Suppressor macrophage (primary cell): ENCODE data around the gene UGT1A1.
A peak's percentile ranks its signal among the peaks of the same experiment; 100 is the strongest.
"Not testable (repeated sequence)": the region's sequence is repeated elsewhere in the genome, so short reads cannot be mapped to it uniquely, and the experiment has no call there.

ENCODE experiments used
- DNase-seq, 4 experiments: peaks; one replicate each; pipeline ENCODE4 v3.0.0-alpha.2; 2020 to 2022
- total RNA-seq, 17 experiments: gene quantifications; one replicate each; lab custom pipeline; 2026; ENCODE audit warnings: mixed read lengths in 6 of 17, inconsistent platforms in 3 of 17; lab: John Stamatoyannopoulos, UW

The UGT1A1 gene
- total RNA-seq: 0 to 0.44 (median 0) reads per million in 17 experiments

DNA sequence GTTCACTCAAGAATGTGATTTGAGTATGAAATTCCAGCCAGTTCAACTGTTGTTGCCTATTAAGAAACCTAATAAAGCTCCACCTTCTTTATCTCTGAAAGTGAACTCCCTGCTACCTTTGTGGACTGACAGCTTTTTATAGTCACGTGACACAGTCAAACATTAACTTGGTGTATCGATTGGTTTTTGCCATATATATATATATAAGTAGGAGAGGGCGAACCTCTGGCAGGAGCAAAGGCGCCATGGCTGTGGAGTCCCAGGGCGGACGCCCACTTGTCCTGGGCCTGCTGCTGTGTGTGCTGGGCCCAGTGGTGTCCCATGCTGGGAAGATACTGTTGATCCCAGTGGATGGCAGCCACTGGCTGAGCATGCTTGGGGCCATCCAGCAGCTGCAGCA is at the start of gene UGT1A1:
Gene UGT1A1 (plus strand): TSS at position 228 of the 400 bp plus-strand sequence. CDS start 18 bp downstream, at position 246.
- DNase-seq: no peak

DNA sequence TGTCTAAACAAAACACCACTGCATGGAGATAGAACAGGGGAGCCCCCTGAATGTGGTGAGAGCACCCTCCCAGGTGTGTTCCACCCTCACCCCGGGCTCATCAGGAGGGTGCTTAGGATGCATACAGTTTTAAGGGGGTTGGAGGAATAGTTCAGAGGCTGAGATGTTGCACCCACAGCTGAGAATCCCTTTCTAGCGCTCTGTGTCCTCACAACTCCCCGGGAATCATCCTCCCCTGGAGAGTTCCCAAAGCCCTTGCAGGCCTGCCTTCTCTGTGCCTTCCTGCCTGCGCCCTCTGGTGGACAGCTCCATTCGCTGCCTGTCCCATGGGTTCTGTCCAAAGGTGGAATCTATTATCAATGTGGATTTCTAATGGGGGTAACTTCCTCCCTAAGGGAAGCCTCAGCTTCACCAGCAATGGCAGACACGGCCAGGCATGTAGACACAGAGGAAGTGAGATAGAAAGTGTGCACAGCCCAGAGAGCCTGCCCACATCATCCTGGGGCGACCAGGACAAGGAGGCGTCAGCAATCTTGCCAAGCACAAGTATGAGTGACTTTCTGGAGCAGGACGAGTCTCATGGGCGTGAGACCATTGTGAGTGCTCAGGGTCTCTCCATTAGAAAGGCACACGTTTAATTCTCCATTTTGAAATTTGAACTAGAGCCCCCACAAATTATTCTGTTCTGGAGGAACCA is 48.6 kb upstream of the UGT1A1 start:
- peak; percentile 64 to 87 (median 82) for DNase-seq

DNA sequence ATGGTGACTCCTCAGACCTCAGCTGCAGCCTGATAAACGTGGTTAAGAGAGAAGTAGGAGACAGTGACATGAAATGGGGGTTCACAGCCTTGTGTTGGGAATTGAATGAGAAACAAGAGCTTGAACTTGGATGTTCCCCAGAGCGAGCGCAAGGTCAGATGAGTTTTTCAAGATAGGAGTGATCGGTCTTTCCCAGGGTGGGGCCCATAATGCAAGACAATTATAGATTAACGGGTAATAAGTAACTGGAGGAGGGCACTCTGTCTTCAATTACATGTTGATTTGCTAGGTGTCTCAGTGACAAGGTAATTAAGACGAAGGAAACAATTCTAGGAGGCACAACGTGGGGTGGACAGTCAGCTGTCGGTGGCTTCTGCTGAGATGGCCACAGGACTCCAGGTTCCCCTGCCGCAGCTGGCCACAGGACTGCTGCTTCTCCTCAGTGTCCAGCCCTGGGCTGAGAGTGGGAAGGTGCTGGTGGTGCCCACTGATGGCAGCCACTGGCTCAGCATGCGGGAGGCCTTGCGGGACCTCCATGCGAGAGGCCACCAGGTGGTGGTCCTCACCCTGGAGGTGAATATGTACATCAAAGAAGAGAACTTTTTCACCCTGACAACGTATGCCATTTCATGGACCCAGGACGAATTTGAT is 47.3 kb upstream of the UGT1A1 start, which contains the start of gene UGT1A5:
Gene UGT1A5 (plus strand): TSS at position 297 of the 651 bp plus-strand sequence. CDS start 85 bp downstream, at position 382.
- no peak for DNase-seq

DNA sequence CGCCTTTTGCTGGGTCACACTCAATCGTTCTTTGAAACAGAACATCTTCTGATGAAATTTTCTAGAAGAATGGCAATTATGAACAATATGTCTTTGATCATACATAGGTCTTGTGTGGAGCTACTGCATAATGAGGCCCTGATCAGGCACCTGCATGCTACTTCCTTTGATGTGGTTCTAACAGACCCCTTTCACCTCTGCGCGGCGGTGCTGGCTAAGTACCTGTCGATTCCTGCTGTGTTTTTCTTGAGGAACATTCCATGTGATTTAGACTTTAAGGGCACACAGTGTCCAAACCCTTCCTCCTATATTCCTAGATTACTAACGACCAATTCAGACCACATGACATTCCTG is 46.8 kb upstream of the UGT1A1 start:
- no peak for DNase-seq

DNA sequence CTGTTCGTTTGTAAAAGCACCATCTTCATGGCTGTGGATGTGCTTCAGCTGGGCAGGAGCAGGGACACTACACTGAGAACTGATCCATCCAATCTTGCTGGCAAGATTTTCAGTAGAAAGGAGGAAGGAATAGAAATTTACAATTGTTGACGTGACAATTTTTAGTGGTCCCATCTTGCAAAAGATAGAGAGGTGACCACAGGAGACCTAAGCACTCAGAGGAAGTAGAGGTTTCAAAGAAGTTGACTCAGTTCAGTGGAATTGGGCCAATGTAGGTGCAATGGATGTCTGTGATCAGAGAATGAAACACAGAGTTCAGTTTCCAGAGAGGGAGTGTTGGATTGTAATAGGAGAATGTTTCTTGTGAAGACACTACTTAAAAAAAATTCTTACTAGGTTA is 45.9 kb upstream of the UGT1A1 start:
- DNase-seq: no peak

DNA sequence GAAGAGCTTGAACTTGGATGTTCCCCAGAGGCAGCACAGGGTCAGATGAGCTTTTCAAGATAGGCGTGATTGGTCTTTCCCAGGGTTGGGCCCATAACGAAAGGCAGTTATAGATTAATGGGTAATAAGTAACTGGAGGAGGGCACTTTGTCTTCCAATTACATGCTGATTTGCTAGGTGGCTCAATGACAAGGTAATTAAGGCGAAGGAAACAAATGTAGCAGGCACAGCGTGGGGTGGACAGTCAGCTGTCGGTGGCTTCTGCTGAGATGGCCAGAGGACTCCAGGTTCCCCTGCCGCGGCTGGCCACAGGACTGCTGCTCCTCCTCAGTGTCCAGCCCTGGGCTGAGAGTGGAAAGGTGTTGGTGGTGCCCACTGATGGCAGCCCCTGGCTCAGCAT is 41.5 kb upstream of the UGT1A1 start, which contains the start of gene UGT1A4:
Gene UGT1A4 (plus strand): TSS at position 185 of the 400 bp plus-strand sequence. CDS start 85 bp downstream, at position 270.
- DNase-seq: no peak

DNA sequence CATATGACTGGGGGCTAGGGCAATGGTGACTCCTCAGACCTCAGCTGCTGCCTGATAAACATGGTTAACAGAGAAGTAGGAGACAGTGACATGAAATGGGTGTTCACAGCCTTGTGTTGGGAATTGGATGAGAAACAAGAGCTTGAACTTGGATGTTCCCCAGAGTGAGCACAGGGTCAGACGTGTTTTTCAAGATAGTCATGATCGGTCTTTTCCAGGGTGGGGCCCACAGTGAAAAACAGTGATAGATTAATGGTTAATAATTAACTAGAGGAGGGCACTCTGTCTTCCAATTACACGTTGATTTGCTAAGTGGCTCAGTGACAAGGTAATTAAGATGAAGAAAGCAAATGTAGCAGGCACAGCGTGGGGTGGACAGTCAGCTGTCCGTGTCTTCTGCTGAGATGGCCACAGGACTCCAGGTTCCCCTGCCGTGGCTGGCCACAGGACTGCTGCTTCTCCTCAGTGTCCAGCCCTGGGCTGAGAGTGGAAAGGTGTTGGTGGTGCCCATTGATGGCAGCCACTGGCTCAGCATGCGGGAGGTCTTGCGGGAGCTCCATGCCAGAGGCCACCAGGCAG is 31.3 kb upstream of the UGT1A1 start, which contains the start of gene UGT1A3:
Gene UGT1A3 (plus strand): TSS at position 320 of the 579 bp plus-strand sequence. CDS start 85 bp downstream, at position 405.
- DNase-seq: no peak

DNA sequence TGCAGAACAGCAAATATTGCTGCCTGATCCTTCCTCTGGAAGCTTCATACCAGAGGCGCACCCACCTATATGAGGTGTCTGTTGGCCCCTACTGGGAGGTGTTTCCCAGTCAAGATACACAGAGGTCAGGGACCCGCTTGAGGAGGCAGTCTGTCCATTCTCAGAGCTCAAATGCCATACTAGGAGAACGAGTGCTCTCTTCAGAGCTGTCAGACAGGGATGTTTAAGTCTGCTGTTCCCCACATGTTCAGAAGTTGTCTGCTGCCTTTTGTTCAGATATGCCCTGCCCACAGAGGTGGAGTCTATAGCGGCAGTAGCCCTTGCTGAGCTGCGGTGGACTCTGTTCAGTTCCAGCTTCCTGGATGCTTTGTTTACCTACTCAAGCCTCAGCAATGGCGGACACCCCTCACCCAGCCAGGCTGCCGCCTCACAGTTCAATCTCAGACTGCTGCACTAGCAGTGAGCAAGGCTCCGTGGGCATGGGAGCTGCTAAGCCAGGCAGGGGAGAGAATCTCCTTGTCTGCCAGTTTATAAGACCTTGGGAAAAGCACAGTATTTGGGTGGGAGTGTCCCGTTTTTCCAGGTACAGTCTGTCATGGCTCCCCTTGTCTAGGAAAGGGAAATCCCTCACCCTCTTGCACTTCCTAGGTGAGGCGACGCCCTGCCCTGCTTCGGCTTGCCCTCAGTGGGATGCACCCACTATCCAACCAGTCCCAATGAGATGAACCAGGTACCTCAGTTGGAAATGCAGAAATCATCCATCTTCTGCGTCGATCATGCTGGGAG is 23.0 kb upstream of the UGT1A1 start:
- not testable (repeated sequence) for DNase-seq

DNA sequence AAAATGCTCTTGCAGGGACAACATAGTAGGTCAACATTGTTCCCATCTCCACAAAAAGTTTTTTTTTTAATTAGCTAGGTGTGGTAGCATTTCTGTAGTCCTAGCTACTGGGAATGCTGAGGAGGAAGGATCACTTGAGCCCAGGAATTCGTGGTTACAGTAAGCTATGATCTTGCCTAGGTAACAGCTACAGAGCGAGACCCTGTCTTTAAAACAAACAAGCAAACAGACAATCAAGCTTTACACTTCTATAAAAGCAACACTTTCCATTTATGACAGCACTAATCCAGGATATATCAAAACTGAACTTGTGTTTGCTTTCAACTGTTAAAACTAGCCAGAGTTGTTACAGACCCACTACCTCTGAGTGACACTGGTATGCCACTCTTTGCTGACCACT is 19.2 kb upstream of the UGT1A1 start:
- no peak for DNase-seq

DNA sequence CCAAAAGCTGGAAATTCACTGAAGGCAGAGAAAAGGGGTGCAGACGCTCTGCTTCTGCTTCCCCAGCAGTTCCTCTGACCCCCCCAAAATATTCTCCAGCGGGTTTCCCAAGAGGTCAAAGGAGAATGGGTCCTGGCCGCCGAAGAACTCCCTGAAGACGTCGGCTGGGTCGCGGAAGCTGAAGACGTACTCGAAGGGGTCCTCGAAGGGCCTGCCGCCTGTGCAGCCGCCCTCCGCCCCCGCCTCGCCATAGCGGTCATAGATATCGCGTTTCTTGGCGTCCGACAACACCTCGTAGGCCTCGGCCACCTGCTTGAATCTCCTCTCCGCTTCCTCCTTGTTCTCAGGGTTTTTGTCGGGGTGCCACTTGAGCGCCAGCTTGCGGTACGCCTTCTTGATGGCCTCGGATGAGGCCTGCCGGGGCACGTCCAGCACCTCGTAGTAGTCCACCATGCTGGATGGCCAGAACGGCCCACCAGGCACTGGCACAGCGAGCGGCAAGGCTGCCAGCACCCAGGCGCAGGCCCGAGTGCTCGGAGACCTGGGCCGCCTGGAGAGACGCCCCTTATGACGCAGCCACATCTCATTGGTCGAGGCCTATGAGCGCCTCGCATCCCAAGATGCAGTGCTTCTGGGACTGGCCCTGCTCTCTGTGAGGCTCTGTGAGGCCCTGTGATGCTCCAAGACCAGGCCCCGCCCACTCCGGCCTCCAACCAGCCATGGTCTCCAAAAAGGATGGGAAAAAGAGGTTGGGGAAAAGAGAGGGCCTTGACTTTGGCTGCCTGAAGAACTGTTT is 16.4 kb upstream of the UGT1A1 start:
- DNase-seq: no peak

DNA sequence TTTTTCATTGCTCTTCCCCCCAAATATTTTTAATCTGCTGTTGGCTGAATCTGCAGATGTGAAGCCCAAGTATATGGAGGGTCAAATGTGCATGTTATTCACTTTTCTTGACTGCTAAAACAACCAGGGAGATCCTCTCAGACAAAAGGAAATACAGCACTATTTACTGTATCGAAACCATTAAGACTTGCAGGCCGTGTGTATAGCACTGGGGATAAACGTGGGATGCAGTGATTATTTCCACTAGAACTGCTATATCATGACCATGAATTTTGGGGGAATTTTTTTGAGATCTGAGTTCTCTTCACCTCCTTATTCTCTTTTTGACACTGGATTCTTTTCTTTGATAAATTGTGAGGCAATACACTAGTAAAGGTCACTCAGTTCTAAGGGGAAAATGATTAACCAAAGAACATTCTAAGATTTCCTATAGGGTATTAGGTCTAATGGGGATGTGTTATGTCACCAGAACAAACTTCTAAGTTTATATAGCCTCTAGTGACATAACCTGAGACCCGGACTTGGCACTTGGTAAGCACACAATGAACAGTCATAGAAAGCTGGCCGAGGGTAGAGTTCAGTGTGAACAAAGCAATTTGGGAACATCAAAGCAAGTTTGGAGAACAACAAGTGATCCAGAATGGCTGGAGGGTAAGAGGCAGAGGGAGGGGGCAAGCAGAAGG is 14.9 kb upstream of the UGT1A1 start:
- DNase-seq: no peak

DNA sequence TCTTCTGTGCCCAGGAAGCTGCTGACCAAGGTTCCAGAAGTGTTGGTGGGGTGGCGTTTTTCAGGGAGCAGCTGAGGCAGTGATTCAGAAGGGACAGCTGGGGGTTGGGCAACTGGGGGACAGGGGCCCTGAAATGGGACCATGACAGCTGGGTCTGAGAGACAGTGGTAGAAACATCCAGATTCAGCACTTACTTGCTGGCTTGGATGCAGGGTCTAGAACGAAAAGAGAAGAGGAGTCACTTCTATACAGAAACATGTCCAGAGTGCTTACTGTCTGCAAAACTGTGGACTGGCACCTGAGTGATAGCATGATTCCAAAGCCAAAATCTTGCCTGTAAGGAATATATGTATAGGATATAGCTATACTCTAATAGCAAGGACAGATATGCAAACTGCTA is 14.2 kb upstream of the UGT1A1 start:
- not testable (repeated sequence) for DNase-seq

DNA sequence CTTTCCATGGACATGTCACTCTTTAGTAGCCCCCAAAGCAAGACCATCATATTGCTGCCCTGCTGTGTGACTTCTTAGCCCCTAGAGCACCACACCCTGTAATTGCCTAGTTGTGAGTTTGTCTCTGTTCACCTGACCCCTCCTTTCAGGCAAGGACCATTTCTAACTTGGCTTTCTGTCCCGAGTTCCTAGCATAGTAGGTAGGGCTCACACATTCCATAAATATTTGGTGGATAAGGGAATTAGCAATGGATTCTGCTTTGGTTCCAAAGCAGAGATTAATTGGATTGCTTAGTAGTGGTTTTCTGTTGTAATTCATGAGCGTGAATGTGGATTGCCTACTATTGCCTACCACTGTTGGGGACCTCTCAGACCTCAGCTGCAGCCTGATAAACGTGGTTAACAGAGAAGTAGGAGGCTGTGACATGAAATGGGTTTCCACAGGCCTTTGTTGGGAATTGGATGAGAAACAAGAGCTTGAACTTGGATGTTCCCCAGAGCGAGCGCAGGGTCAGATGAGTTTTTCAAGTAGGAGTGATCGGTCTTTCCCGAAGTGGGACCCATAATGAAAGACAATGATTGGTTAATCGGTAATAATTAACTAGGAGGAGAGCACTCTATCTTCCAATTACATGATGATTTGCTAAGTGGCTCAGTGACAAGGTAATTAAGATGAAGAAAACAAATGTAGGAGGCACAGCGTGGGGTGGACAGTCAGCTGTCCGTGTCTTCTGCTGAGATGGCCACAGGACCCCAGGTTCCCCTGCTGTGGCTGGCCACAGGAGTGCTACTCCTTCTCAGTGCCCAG is 13.4 kb upstream of the UGT1A1 start:
- DNase-seq: no peak

DNA sequence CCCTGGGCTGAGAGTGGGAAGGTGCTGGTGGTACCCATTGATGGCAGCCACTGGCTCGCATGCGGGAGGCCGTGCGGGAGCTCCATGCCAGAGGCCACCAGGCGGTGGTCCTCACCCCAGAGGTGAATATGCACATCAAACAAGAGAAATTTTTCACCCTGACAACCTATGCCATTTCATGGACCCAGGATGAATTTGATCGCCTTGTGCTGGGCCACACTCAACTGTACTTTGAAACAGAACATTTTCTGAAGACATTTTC is 12.9 kb upstream of the UGT1A1 start:
- no peak for DNase-seq

DNA sequence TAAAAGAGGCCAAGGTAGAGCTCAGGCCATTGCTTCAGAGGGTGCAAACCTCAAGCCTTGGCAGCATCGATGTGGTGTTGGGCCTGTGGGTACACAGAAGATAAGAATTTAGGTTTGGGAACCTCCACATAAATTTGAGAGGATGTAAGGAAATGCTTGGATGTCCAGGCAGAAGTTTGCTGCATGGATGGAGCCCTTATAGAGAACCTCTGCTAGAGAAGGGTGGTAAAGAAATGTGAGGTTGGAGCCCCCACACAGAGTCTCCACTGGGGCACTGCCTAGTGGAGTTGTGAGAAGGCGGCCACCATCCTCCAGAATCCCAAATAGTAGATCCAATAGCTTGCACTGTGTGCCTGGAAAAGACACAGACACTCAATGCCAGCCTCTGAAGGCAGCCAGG is 9.4 kb upstream of the UGT1A1 start:
- not testable (repeated sequence) for DNase-seq

DNA sequence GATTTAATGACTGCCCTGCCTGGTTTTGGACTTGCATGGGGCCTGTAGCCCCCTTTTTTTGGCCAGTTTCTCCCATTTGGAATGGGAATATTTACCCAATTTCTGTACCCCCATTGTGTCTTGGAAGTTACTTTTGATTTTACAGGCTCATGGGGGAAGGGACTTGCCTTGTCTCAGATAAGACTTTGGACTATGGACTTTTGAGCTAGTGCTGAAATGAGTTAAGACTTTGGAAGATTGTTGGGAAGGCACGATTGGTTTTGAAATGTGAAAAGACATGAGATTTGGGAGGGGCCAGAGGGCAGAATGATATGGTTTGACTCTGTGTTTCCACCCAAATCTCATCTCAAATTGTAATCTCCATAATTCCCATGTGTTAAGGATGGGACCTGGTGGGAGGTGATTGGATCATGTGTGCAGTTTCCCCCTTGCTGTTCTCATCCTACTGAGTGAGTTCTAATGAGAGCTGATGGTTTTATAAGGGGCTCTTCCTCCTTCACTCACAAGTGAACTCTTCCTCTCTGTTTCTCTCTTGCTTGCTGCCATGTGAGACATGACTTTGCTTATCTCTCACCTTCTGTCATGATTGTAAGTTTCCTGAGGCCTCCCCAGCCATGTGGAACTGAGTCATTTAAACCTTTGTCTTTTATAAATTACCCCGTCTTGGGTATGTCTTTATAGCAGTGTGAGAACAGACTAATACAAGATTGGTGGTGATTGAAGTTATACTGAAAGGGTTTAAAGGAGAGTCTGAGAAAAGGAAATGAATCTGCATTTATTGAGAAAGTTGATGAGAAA is 8.7 kb upstream of the UGT1A1 start:
- DNase-seq: not testable (repeated sequence)

DNA sequence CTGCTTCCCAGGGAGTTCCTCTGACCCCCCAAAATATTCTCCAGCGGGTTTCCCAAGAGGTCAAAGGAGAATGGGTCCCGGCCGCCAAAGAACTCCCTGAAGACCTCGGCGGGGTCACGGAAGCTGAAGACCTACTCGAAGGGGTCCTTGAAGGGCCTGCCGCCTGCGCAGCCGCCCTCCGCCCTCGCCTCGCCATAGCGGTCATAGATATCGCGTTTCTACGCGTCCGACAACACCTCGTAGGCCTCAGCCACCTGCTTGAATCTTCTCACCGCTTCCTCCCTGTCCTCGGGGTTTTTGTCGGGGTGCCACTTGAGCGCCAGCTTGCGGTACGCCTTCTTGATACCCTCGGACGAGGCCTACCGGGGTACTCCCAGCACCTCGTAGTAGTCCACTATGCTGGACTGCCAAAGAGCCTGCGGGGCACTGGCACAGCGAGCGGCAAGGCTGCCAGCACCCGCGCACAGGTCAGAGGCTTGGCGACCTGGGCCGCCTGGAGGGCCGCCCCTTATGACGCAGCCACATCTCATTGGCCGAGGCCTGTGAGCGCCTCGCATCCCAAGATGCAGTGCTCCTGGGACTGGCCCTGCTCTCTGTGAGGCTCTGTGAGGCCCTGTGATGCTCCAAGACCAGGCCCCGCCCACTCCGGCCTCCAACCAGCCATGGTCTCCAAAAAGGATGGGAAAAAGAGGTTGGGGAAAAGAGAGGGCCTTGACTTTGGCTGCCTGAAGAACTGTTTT is 5.0 kb upstream of the UGT1A1 start:
- no peak for DNase-seq

DNA sequence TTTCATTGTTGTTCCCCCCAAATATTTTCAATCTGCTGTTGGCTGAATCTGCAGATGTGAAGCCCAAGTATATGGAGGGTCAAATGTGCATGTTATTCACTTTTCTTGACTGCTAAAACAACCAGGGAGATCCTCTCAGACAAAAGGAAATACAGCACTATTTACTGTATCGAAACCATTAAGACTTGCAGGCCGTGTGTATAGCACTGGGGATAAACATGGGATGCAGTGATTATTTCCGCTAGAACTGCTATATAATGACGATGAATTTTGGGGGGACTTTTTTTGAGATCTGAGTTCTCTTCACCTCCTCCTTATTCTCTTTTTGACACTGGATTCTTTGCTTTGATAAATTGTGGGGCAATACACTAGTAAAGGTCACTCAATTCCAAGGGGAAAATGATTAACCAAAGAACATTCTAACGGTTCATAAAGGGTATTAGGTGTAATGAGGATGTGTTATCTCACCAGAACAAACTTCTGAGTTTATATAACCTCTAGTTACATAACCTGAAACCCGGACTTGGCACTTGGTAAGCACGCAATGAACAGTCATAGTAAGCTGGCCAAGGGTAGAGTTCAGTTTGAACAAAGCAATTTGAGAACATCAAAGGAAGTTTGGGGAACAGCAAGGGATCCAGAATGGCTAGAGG is 3.5 kb upstream of the UGT1A1 start:
- no peak for DNase-seq

DNA sequence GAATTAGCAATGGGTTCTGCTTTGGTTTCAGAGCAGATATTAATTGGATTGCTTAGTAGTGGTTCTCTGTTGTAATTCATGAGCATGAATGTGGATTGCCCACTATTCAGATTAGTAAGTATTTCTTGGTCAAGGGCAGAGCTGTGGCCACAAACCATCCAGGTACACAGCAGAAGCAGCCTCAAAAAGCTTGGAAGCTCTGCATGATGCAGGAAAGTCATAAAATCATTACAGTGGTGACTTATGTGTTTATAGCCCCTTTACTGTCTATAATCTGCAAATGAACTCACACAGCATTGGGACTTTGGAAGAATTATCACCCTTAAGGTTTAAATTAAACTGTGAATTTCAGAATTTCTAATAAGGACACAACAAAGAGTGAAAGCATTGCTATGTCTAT is 1.9 kb upstream of the UGT1A1 start:
- DNase-seq: no peak
